WTC11 (cell line): ENCODE measurements around the gene TMC1.

Experiments used
- ATF6 ChIP-seq: sonication (generic); formaldehyde crosslinking; IDR thresholded peaks from 2 replicates; pipeline ENCODE4 v1.8.1; 2023; ENCODE audit warnings: mild to moderate bottlenecking, missing genetic modification reagents
- CREM ChIP-seq: sonication (generic); formaldehyde crosslinking; IDR thresholded peaks from 2 replicates; pipeline ENCODE4 v1.8.1; 2022; ENCODE audit warnings: mild to moderate bottlenecking, missing genetic modification reagents, moderate library complexity
- ELF4 ChIP-seq: sonication (generic); formaldehyde crosslinking; IDR thresholded peaks from 2 replicates; pipeline ENCODE4 v1.8.1; 2022; ENCODE audit warnings: low read depth, mild to moderate bottlenecking, moderate library complexity, missing genetic modification reagents
- JUN ChIP-seq: sonication (generic); formaldehyde crosslinking; IDR thresholded peaks from 2 replicates; pipeline ENCODE4 v1.8.0; 2023; ENCODE audit warnings: mild to moderate bottlenecking, missing genetic modification reagents
- NR2C2 ChIP-seq: sonication (generic); formaldehyde crosslinking; IDR thresholded peaks from 2 replicates; pipeline ENCODE4 v1.8.0; 2022; ENCODE audit warnings: mild to moderate bottlenecking, missing genetic modification reagents
- SP1 ChIP-seq: sonication (generic); formaldehyde crosslinking; conservative IDR thresholded peaks from 2 replicates; pipeline ENCODE4 v1.8.1; 2022; ENCODE audit warnings: missing genetic modification reagents
- ZNF416 ChIP-seq: fragments of 250-450 bp; sonication (Bioruptor Pico); IDR thresholded peaks from 2 replicates; pipeline ENCODE4 v1.9.0; 2021; ENCODE audit warnings: mild to moderate bottlenecking, inconsistent platforms
- ZNF671 ChIP-seq: fragments of 250-450 bp; sonication (Bioruptor Pico); IDR thresholded peaks from 2 replicates; pipeline ENCODE4 v1.8.0; 2021; ENCODE audit warnings: mild to moderate bottlenecking
- ZSCAN18 ChIP-seq: fragments of 250-450 bp; sonication (Bioruptor Pico); IDR thresholded peaks from 2 replicates; pipeline ENCODE4 v2.1.2; 2022; ENCODE audit warnings: mild to moderate bottlenecking, moderate library complexity
- TF ChIP-seq, protein P1 (sequence below): fragments of 200-600 bp; IDR thresholded peaks from 2 replicates; pipeline ENCODE4 v1.8.0; 2022; ENCODE audit warnings: antibody characterized with exemption
- TF ChIP-seq, protein P2 (sequence below): sonication (generic); formaldehyde crosslinking; IDR thresholded peaks from 2 replicates; pipeline ENCODE4 v1.8.1; 2023; ENCODE audit warnings: mild to moderate bottlenecking, missing genetic modification reagents, borderline replicate concordance
- TF ChIP-seq, protein P3 (sequence below): sonication (generic); formaldehyde crosslinking; IDR thresholded peaks from 2 replicates; pipeline ENCODE4 v1.8.0; 2022; ENCODE audit warnings: mild to moderate bottlenecking, missing genetic modification reagents
- TF ChIP-seq, protein P4 (sequence below): sonication (generic); formaldehyde crosslinking; IDR thresholded peaks from 2 replicates; pipeline ENCODE4 v1.8.0; 2022; ENCODE audit warnings: mild to moderate bottlenecking, missing genetic modification reagents
- TF ChIP-seq, protein P5 (sequence below): sonication (generic); formaldehyde crosslinking; IDR thresholded peaks from 2 replicates; pipeline ENCODE4 v1.8.1; 2023; ENCODE audit warnings: mild to moderate bottlenecking, missing genetic modification reagents, moderate library complexity

GRCh38 chr9:72789885-72790284 is 268.5 kb downstream of the TMC1 start:
- TF ChIP-seq, protein P1, sequence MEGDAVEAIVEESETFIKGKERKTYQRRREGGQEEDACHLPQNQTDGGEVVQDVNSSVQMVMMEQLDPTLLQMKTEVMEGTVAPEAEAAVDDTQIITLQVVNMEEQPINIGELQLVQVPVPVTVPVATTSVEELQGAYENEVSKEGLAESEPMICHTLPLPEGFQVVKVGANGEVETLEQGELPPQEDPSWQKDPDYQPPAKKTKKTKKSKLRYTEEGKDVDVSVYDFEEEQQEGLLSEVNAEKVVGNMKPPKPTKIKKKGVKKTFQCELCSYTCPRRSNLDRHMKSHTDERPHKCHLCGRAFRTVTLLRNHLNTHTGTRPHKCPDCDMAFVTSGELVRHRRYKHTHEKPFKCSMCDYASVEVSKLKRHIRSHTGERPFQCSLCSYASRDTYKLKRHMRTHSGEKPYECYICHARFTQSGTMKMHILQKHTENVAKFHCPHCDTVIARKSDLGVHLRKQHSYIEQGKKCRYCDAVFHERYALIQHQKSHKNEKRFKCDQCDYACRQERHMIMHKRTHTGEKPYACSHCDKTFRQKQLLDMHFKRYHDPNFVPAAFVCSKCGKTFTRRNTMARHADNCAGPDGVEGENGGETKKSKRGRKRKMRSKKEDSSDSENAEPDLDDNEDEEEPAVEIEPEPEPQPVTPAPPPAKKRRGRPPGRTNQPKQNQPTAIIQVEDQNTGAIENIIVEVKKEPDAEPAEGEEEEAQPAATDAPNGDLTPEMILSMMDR, result no peak
- TF ChIP-seq SP1 (no peak), ZSCAN18 (CRISPR knock-in tag) (no peak), ZNF416 (CRISPR knock-in tag) (no peak), ELF4 (CRISPR knock-in tag) (no peak), CREM (CRISPR knock-in tag) (no peak), ATF6 (CRISPR knock-in tag) (no peak), JUN (CRISPR knock-in tag) (no peak), ZNF671 (CRISPR knock-in tag) (no peak), NR2C2 (CRISPR knock-in tag) (no peak)
- TF ChIP-seq, protein P2, sequence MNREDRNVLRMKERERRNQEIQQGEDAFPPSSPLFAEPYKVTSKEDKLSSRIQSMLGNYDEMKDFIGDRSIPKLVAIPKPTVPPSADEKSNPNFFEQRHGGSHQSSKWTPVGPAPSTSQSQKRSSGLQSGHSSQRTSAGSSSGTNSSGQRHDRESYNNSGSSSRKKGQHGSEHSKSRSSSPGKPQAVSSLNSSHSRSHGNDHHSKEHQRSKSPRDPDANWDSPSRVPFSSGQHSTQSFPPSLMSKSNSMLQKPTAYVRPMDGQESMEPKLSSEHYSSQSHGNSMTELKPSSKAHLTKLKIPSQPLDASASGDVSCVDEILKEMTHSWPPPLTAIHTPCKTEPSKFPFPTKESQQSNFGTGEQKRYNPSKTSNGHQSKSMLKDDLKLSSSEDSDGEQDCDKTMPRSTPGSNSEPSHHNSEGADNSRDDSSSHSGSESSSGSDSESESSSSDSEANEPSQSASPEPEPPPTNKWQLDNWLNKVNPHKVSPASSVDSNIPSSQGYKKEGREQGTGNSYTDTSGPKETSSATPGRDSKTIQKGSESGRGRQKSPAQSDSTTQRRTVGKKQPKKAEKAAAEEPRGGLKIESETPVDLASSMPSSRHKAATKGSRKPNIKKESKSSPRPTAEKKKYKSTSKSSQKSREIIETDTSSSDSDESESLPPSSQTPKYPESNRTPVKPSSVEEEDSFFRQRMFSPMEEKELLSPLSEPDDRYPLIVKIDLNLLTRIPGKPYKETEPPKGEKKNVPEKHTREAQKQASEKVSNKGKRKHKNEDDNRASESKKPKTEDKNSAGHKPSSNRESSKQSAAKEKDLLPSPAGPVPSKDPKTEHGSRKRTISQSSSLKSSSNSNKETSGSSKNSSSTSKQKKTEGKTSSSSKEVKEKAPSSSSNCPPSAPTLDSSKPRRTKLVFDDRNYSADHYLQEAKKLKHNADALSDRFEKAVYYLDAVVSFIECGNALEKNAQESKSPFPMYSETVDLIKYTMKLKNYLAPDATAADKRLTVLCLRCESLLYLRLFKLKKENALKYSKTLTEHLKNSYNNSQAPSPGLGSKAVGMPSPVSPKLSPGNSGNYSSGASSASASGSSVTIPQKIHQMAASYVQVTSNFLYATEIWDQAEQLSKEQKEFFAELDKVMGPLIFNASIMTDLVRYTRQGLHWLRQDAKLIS, result no peak
- TF ChIP-seq, protein P3, sequence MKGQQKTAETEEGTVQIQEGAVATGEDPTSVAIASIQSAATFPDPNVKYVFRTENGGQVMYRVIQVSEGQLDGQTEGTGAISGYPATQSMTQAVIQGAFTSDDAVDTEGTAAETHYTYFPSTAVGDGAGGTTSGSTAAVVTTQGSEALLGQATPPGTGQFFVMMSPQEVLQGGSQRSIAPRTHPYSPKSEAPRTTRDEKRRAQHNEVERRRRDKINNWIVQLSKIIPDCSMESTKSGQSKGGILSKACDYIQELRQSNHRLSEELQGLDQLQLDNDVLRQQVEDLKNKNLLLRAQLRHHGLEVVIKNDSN (CRISPR knock-in tag), result no peak
- TF ChIP-seq, protein P4, sequence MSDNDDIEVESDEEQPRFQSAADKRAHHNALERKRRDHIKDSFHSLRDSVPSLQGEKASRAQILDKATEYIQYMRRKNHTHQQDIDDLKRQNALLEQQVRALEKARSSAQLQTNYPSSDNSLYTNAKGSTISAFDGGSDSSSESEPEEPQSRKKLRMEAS, result no peak
- TF ChIP-seq, protein P5, sequence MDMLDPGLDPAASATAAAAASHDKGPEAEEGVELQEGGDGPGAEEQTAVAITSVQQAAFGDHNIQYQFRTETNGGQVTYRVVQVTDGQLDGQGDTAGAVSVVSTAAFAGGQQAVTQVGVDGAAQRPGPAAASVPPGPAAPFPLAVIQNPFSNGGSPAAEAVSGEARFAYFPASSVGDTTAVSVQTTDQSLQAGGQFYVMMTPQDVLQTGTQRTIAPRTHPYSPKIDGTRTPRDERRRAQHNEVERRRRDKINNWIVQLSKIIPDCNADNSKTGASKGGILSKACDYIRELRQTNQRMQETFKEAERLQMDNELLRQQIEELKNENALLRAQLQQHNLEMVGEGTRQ (CRISPR knock-in tag), result no peak
